MM.1S (cell line): ENCODE measurements around the gene IQCM.

Experiments used
- EZH2 ChIP-seq: fragments of 300-600 bp; sonication (generic); optimal IDR thresholded peaks from 2 replicates; pipeline ENCODE3; 2017; ENCODE audit warnings: low read depth, mild to moderate bottlenecking, antibody characterized with exemption, low read length, mixed read lengths
- EZH2phosphoT487 ChIP-seq: fragments of 300-600 bp; sonication (generic); IDR thresholded peaks from 2 replicates; pipeline ENCODE4 v1.6.1; 2018; ENCODE audit warnings: antibody characterized with exemption, low read length
- TF ChIP-seq, protein P1 (sequence below): fragments of 300-600 bp; sonication (generic); IDR thresholded peaks from 2 replicates; pipeline ENCODE4 v1.5.1; 2016; ENCODE audit warnings: antibody characterized with exemption, low read length, mixed read lengths

DNA sequence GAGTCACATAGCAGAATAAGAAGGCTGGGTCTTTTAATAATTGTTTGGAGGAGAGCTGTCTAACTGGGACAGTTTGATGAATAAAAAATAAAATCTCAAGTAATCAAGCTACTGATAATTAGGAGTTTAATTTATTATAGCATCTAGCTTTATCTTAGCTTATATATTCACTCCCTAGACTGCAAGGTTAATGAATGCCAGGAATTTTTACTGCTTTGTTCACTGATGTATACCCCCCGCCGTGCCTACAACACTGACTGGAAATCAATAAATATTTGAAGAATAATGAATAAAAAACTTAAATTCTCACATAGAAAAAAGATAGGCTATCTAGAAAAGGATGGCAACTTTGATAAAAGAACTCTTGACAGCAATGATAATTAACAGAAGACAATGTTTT, 59.7 kb downstream of the IQCM start:
- TF ChIP-seq, protein P1, sequence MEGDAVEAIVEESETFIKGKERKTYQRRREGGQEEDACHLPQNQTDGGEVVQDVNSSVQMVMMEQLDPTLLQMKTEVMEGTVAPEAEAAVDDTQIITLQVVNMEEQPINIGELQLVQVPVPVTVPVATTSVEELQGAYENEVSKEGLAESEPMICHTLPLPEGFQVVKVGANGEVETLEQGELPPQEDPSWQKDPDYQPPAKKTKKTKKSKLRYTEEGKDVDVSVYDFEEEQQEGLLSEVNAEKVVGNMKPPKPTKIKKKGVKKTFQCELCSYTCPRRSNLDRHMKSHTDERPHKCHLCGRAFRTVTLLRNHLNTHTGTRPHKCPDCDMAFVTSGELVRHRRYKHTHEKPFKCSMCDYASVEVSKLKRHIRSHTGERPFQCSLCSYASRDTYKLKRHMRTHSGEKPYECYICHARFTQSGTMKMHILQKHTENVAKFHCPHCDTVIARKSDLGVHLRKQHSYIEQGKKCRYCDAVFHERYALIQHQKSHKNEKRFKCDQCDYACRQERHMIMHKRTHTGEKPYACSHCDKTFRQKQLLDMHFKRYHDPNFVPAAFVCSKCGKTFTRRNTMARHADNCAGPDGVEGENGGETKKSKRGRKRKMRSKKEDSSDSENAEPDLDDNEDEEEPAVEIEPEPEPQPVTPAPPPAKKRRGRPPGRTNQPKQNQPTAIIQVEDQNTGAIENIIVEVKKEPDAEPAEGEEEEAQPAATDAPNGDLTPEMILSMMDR, result no peak
- no peak for TF ChIP-seq EZH2phosphoT487
- no peak for TF ChIP-seq EZH2
